Uterus (tissue), 4 donors: ENCODE data around the gene SNX9. TPM values are rescaled to one million over a fixed set of nuclear protein-coding genes. Genes with fewer than 3 reads are reported as not detected.

Source experiments
- DNase-seq, 2 donors: peaks; one replicate each; pipeline ENCODE4 v3.0.0-alpha.2; 2019 to 2020
- H3K27ac ChIP-seq, 2 donors: fragments of 200-600 bp; sonication (generic); 1 replicate in 1 of 2; 2 replicates in 1 of 2; pipeline ENCODE4 v1.5.1; 2016 to 2018
- H3K27me3 ChIP-seq, 2 donors: fragments of 200-600 bp; sonication (generic); one replicate each; pipeline ENCODE4 v1.5.1; 2018 to 2019; ENCODE audit warnings: control low read depth in 1 of 2
- H3K36me3 ChIP-seq, 2 donors: fragments of 200-600 bp; sonication (generic); one replicate each; pipeline ENCODE4 v1.5.1; 2019; ENCODE audit warnings: control low read depth in 1 of 2
- H3K4me1 ChIP-seq, 2 donors: fragments of 200-600 bp; sonication (generic); one replicate each; pipeline ENCODE4 v1.5.1; 2018 to 2019; ENCODE audit warnings: control low read depth in 1 of 2
- H3K4me3 ChIP-seq, 2 donors: fragments of 200-600 bp; sonication (generic); 1 replicate in 1 of 2; 2 replicates in 1 of 2; pipeline ENCODE4 v1.5.1; 2018 to 2019; ENCODE audit warnings: mild to moderate bottlenecking in 1 of 2
- H3K9me3 ChIP-seq, 2 donors: fragments of 200-600 bp; sonication (generic); one replicate each; pipeline ENCODE4 v1.5.1; 2019; ENCODE audit warnings: control low read depth in 1 of 2
- POLR2A ChIP-seq, 2 donors: fragments of 450-650 bp; IDR thresholded peaks; one replicate each; pipeline ENCODE4 v1.6.1; 2016; ENCODE audit warnings: antibody characterized with exemption in 2 of 2, mild to moderate bottlenecking in 1 of 2, moderate library complexity in 1 of 2
- intact Hi-C: fragments of 100-400 bp; cut with DNase I; formaldehyde crosslinking; loops from one replicate; pipeline ENCODE4 v1.15.1; 2023; ENCODE audit warnings: low total_unique reads
- total RNA-seq, 4 donors: library from RNA; depleted of rRNA in 3 of 4; stranded (reverse); fragments of >200 nt in 3 of 4; gene quantifications; one replicate each; pipeline versions ENCODE4 v1.1.0 to v1.2.4, GENCODE V29; 2014 to 2023
- TF ChIP-seq, protein P1 (sequence below), 4 experiments: fragments of 200-600 bp in 2 of 4; fragments of 450-650 bp in 2 of 4; sonication (generic) in 2 of 4; IDR thresholded peaks; one replicate each; pipeline ENCODE4 v1.5.1; 2016 to 2019; ENCODE audit warnings: antibody characterized with exemption in 4 of 4, mild to moderate bottlenecking in 2 of 4, moderate library complexity in 1 of 4
- donor health status: DM: yes; HTN: yes; CAD: no.

Gene SNX9
- total RNA-seq, 4 donors from 2014 or later: 31.0 to 65.9 (median 50.5) TPM

DNA sequence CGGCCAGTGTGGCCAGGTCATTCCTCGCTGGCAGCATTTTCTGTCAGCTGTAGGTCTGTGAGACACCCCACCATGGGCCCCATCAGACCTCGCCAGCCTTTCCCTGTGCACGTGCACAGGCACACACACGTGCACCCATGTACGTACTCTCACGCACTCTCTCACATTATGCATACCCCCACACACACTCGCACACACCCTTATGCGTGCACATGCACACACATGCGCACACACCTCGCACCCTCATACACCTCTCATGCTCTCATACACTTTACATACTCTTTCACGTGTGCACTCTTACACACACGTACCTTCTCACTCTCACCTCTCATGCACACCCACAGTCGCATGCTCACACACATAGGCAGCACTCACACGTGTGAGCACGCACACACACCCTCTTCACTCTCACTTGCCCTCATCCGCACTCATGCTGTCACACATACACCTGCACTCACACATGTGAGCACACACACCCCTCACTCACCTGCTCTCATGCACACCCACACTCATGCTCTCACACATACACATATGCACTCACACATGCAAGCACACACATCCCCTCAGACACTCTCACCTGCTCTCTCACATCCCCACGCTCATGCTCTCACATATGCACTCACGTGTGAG lies 46.7 kb downstream of the SNX9 start:
- Histone ChIP-seq H3K4me3 (no peak overlapping the region), H3K36me3 (no peaks in the 10 kb centered on the region), H3K4me1 (peaks cover 0 to 11% of the 10 kb centered on the region in 2 donors), H3K9me3 (no peaks in the 10 kb centered on the region), H3K27me3 (no peaks in the 10 kb centered on the region), H3K27ac (no peak overlapping the region)
- intact Hi-C loops: loop anchor here (10.0 kb wide), 1 partner anchor 115 kb away; no protein-coding TSS in a partner anchor
- TF ChIP-seq, protein P1, sequence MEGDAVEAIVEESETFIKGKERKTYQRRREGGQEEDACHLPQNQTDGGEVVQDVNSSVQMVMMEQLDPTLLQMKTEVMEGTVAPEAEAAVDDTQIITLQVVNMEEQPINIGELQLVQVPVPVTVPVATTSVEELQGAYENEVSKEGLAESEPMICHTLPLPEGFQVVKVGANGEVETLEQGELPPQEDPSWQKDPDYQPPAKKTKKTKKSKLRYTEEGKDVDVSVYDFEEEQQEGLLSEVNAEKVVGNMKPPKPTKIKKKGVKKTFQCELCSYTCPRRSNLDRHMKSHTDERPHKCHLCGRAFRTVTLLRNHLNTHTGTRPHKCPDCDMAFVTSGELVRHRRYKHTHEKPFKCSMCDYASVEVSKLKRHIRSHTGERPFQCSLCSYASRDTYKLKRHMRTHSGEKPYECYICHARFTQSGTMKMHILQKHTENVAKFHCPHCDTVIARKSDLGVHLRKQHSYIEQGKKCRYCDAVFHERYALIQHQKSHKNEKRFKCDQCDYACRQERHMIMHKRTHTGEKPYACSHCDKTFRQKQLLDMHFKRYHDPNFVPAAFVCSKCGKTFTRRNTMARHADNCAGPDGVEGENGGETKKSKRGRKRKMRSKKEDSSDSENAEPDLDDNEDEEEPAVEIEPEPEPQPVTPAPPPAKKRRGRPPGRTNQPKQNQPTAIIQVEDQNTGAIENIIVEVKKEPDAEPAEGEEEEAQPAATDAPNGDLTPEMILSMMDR (IDR thresholded peaks at IDR 0.05): no peak
- no peak for TF ChIP-seq POLR2A (IDR thresholded peaks at IDR 0.05)
- DNase-seq: no peak

DNA sequence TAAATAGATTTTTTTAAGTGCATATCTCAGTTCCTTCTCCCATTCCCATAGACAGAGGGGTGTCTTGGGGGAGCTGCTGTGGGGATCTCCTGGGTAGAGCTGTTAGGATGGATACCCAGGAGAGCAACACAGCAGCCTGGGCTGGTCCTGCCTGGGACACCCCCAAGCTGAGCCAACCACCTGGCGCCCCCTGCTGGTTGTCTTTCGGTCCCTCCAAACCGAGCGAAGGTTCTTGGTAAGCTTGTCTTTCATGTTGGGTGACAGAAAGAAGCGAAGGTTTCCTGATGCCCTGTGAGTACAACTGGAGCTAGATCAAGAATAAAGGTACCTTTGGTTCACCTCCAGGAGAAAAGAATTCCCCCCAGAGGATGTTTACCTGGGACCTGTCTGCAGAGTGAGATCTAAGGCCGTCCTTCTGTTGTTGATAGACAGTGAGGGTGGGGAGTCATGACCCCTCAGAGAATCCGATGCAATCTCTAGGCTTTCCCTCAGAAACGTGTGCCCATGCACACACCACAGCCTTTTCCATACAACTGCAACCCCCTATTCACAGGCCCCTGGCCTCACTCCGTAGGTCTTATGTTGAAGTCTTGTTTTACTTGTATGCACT lies 50.8 kb downstream of the SNX9 start:
- Histone ChIP-seq H3K9me3 (no peaks in the 10 kb centered on the region), H3K27me3 (no peaks in the 10 kb centered on the region), H3K27ac (peak overlapping the region; percentile 13 to 30), H3K36me3 (no peaks in the 10 kb centered on the region), H3K4me3 (no peak overlapping the region), H3K4me1 (no peaks in the 10 kb centered on the region)
- TF ChIP-seq, protein P1 (IDR thresholded peaks at IDR 0.05): peak; percentile 63 to 70 (median 67)
- TF ChIP-seq POLR2A (IDR thresholded peaks at IDR 0.05): no peak
- intact Hi-C loops: loop anchor here (10.0 kb wide), 1 partner anchor 119 kb away; no protein-coding TSS in a partner anchor
- peak; percentile 62 to 68 for DNase-seq

DNA sequence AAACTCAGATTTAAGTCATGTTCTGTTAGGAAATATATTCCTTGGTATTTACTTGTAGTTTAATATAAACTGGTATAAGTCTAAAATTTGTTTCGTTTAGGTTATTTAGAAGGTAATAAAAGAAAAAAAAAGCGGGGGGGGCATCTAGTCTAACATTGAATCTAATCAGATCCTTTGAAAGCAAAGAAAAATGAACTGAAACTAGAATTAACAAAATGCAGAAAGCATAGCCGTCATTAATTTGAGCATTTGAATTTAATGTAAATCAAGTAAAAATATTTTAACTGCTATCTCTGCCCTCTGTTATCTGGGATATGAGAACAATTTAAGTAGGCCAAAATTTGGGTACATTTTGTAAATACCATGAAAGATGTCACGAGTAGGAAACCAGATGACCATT lies 54.1 kb downstream of the SNX9 start:
- H3K36me3 ChIP-seq: no peaks in the 10 kb centered on the region
- no peaks in the 10 kb centered on the region for H3K4me1 ChIP-seq
- no peak overlapping the region for H3K27ac ChIP-seq

DNA sequence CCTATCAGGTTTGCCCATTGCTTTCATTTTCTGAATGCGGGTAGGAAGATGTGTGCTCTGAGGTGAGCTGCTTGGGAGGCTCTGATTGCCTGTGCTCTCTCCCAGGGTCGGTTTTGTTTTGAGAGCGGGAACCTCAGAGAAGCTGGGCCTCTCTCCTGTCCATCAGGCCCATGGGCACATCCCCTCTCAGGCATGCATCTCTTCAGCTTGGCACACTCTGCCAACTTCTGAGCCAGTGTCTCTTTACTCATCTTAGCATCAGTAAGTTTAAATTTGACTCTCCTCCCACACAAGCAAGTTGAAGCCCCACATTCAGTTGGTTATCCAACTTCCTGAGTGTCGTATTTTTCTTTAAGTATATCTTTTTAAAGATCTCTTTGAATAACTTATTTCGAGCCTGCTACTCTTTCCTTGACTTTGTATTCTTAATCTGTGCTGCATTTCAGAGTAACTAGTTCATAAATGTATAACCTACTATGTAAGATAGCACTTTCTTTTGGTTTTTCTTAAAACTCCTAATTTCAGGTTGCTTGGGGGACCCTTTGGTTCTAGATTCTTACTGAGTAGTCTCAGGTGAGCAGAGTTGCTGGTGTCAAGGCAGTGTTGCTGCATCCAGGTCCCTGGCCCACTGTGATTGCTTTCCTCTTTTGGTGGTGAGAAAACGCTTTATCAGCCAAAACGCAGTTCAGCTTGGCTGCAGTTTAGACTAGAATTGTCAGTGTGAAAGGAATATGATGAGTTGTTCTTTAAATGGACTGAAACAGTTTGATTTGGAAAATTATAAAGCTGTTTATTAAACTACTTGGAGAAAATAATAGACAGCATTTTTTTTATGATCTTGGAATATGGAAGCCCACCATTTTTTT lies 54.8 kb downstream of the SNX9 start:
- no peak for TF ChIP-seq POLR2A (IDR thresholded peaks at IDR 0.05)
- TF ChIP-seq, protein P1 (IDR thresholded peaks at IDR 0.05): no peak
- Histone ChIP-seq H3K4me3 (no peak overlapping the region), H3K9me3 (no peaks in the 10 kb centered on the region), H3K27me3 (no peaks in the 10 kb centered on the region), H3K27ac (no peak overlapping the region), H3K4me1 (no peaks in the 10 kb centered on the region), H3K36me3 (no peaks in the 10 kb centered on the region)
- DNase-seq: no peak
- intact Hi-C loops: loop anchor here (10.0 kb wide), 1 partner anchor 123 kb away; no protein-coding TSS in a partner anchor

More for the DNA sequence above, 54.1 kb downstream of the SNX9 start:
- no peak for DNase-seq
- intact Hi-C loops: loop anchor here (10.0 kb wide), 1 partner anchor 122 kb away; no protein-coding TSS in a partner anchor
- no peak overlapping the region for H3K4me3 ChIP-seq
- TF ChIP-seq, protein P1 (IDR thresholded peaks at IDR 0.05): no peak
- no peak for TF ChIP-seq POLR2A (IDR thresholded peaks at IDR 0.05)
- no peaks in the 10 kb centered on the region for H3K27me3 ChIP-seq
- H3K9me3 ChIP-seq: no peaks in the 10 kb centered on the region
